Endothelial cell of hepatic sinusoid (primary cell): ENCODE measurements around the gene TRPM7.
"Not testable (repeated sequence)": the region's sequence is repeated elsewhere in the genome, so short reads cannot be mapped to it uniquely, and the experiment has no call there.

Source experiments
- in situ Hi-C: cut with HindIII; loops from 2 replicates; pipeline ENCODE4 v1.10.0; 2017; ENCODE audit warnings: low sequenced_read_pairs

The TRPM7 gene

DNA sequence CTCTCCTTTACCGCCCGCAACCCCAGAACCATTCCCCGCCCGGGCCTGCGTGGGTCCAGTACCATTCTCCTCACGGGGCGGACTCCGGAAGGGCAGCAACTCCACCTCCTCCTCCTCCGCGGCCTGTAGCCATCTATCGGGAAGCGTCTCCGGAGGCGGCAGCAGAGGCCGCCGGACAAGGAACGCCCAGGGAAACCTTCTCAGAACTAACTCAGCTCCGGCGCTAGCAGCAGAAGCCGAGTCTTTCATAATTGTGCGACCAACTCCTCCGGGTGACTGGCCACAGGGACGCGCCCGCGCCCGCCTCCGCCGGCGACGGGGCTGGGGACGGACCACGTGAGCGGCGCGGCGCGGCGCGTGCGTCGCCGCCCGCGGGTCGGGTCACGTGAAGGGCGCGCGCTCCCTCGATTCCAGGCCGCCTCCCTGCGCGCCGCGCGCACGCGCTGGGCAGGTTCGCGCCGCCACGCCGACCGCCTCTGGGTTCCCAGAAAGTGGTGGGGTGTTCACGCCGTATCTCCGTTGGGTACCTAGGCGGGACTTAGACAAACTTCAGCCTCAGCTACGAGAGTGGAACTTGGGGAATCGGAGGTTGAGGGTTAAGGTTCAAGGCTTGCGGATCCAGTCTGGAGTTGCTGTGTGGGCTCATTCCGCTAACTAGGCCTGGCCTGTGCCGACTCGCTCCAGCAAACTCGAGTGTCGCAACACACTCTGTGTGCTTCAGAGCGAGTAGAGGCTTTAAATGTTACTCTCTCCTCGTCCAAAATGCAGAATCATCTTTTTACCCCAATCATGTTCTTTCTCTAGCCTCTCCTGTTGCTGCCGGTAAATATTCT is at the start of gene TRPM7:
TRPM7 (minus strand) TSS at position 329 of the 833 bp plus-strand sequence; CDS start at position 65, 264 bp downstream.
- in situ Hi-C loops: no loop called here

DNA sequence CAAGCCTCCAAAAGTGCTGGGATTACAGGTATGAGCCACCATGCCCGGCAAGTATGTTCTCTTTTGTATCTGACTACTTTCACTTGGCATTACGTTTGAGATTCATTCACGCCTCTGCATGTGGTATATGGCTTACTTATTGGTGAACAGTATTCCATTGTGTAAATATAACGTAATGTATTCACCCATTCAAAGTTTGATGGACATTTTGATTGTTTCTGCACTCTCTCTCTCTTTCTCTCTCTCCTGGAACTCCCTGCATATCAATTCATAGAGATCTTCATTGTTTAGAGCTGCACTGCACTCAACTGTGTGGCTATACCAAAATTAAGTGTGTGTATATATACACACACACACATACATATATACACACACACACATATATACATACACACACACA is 48.6 kb upstream of the TRPM7 start:
- in situ Hi-C loops: no loop called here

DNA sequence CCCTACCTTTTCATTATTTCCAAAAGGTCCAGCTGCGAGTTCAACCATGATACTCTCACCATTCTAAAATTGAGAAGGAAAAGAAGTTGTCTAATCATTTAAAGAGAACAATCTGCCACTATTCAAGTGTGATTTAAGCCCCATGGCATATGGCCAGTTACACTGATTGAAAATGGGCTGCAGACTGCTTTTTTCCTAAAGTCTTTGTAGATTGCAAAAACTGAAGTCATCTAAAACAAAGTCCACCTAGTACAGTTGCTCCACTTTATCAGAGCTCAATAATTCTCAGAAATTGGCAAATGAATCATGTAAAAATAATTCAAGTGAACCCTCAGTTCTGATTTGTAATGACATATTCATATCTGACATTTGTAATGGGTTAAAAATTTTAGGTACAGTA is 39.7 kb upstream of the TRPM7 start:
- in situ Hi-C loops: no loop called here

DNA sequence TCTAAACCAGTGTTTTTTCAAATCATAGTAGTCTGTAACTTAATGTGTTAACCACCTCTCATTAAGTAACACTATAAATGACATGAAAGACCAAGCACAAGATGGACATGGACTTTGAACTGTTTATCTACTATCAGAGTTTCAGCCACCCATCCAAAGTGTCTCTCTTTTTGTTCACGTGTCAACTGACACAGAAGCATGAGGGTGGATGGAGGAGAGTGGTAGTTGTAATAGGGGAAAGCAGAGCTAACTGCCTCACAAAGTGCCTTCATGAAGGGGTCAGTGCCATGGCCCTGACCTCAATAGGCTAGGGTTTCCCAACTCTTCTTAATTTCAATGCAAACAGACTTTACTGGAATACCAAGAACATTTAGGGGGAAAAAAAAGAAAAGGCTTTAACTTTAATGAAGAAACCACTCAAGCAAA is 32.1 kb upstream of the TRPM7 start:
- in situ Hi-C loops: no loop called here

DNA sequence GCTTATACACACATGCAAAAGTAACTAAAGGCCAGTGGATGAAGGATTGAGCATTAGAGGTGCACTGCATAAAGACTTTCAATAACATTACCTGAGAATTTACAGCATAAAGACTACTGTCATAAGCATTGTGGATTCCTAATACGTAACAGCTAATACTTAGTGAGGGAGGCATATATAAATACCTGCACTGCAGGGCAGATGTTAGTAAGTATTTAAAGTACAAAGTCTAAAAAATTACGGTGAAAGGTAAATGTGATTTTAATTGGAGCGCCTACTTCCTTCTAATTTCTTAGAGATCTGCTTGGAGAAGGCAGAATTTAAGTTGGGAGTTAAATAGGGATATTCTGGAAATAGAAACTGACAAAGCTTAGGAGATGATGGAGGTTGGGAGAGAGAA is 25.4 kb upstream of the TRPM7 start:
- in situ Hi-C loops: no loop called here

GRCh38 chr15:50710585-50710984 is 24.0 kb upstream of the TRPM7 start:
- in situ Hi-C loops: no loop called here

DNA sequence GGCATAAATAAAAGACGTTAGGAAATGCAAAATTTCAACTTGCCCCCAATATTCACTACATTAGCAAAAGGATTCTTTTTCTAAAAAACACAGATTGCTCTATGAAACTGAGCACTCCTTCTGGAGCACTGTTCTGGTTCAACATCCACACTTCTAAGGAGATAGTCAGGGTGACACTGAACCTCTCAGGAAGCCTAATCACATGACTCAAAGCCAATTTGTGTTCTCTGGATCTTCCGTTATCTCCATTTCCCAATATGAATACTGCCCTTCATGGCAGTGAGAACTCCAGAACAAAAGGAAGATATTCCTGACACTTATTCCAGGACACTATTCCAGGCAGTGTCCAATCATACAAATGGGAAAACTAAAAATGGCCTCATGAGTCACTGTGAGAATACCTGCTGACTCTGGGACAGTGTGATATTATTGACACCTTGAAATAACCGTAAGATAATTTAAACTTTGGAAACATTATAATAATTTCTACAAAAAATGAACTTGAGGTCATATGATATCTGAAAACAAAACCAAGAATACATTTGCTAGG is 21.4 kb upstream of the TRPM7 start:
- in situ Hi-C loops: no loop called here

DNA sequence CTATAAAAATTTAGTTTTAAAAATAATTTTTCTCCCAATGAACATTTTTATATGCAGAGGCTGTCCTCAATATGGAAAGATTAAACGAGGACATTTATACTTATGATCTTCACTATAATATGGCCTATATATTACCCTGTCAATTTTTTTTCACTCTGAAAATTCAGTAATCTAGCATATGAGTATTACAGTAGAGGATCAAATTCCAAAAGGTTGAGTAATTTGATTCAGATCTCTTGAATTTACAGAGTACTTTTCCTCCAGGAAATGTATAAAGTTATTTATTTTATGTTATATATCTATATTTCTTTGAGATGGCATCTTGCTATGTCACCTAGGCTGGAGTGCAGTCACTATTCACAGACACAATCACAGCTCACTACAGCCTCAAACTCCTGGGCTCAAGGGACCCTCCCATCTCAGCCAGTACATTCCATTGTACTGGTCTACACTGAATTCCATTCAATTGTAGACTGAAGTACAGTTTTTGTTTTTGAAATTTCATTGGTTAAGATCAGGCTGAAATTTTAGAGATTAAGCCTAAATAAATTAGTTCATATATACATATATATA is 16.3 kb upstream of the TRPM7 start:
- in situ Hi-C loops: no loop called here

DNA sequence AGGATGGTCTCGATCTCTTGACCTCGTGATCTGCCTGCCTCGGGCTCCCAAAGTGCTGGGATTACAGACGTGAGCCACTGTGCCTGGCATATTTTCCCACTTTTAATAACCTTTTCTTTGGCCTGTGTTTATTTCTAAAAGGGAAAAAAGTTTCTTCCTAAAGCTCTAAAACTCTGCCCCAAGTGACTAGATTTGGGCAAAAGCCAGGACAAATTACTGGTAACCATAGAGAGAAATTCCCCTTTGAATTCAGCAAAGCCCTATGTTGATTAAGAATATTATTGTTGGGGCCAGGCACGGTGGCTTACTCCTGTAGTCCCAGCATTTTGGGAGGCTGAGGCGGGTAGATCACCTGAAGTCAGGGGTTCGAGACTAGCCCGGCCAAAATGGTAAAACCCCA is 11.5 kb upstream of the TRPM7 start:
- in situ Hi-C loops: no loop called here

DNA sequence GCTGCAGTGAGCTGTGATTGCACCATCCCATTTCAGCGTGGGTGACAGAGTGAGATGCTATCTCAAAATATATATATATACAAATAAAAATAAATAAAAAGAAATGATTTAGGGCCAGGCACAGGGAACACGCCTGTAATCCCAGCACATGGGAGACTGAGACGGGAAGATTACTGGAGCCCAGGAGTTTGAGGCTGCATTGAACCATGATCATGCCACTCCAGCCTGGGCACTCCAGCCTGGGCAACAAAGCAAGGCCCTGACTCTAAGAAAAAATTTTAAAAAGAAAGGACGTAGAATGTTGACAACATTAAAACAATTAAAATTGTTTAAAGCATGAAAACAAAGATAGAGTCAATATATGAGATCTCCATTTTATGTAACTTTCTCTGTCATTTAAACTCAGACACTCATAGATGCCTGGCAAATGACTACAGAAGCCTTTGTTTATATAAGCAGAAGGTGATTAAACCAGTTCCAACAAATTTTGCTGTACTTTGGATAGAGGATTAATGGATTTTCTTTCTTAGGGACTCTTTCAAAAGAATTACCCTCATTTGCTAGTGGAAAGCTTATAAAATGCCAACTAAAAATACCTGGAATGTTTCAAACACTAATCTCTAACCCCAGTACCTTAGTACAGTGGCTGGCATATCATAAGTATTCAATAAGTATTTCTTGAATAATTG is 10.7 kb upstream of the TRPM7 start:
- in situ Hi-C loops: no loop called here

DNA sequence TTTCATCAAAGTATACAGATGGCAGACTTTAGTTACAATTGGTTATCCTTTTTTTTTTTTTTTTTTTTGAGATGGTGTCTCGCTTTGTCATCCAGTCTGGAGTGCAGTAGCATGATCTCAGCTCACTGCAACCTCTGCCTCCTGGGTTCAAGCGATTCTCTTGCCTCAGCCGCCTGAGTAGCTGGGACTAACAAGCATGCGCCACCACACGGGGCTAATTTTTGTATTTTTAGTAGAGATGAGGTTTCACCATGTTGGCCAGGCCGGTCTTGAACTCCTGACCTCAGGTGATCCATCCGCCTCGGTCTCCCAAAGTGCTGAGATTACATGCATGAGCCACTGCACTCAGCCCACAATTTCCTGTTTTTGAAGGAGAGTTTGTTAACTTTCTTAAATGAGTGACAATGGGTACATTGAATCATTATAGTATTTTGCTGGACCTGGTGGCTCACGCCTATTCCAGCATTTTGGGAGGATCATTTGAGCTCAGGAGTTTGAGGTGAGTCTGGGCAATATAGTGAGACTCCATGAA is 8.1 kb upstream of the TRPM7 start:
- in situ Hi-C loops: not testable (repeated sequence)

DNA sequence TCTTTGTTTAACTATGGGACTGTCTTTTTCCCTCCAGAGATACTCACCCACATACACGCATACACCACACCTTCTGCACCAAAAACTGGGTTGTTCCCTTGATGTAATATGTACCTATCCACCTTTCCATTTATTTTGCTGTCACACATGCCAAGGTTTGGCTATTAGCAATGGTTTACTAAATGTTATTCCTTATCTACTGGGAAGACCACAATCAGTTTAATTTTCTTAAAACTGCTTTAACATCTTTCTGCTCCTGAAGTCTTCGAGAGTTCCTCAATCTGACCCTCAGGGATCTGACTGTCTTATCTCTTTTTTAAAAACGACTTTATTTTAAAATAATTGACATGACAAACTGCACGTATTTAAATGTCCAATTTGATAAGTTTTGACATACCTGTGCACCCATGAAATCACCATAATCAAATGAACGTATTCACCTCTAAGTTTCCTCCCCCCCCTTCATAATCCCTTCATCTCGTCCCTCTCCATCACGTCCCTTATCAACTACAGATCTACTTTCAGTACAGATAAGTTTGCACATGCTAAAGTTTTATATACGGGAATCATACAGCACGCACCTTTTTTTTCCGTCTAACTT is 805 bp upstream of the TRPM7 start:
- in situ Hi-C loops: no loop called here

- in situ Hi-C loops: no loop called here
These were observed 575 bp downstream of the TRPM7 start for GRCh38 chr15:50685976-50686468.

GRCh38 chr15:50685191-50685975 is 1.2 kb downstream of the TRPM7 start:
- in situ Hi-C loops: no loop called here

DNA sequence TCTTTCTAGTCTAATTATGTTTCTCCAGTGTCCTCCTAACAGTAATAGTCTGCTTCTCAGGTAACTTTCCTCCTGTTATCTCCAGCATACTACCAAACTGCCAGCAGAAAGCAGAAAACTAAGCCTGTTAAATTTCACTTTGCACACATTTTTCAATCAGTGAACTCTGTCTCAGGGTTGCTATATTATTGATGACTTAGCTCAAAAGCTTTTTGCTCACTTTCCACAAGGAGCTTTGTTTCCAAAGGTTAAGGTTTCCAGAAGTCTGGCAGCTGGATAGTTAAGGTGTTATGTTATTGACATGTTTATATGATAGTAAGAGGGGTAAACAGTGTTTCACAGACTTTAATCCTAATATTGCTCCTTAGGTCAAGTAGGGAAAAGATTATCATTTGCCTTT is 5.1 kb downstream of the TRPM7 start:
- in situ Hi-C loops: no loop called here

- in situ Hi-C loops: no loop called here
These were observed 9.7 kb downstream of the TRPM7 start for GRCh38 chr15:50676799-50677483.

- in situ Hi-C loops: no loop called here
These were observed 11.0 kb downstream of the TRPM7 start for GRCh38 chr15:50675535-50676144.

GRCh38 chr15:50670115-50670514 is 16.5 kb downstream of the TRPM7 start:
- in situ Hi-C loops: no loop called here

DNA sequence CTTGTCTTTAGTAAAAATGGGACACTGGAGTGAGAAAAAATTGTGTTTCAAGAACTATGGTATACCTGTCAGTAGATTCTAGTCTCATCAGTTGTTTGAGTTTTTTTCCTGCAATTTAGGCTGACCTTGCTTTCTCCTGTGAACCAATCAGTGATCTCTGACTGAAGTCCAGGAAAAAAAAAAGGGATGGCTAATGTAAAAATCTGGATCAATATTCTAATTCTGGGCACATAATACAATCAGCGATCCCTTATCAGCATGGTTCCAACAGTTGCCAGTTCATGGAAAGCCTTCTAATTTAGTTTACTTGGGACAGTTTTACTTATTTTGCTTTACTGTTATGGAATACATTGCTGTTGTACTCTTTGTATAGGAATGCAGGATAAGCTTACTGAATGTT is 17.0 kb downstream of the TRPM7 start:
- in situ Hi-C loops: no loop called here
